SKM-1 treated with dmso at 0.1 percent for 144 hours (cell line): Measurements from ENCODE around the gene TMEM205.

ENCODE experiments used
- DNase-seq: peaks from one replicate; lab custom pipeline; 2025; ENCODE audit not compliant: unreplicated experiment; lab: John Stamatoyannopoulos, UW

Gene TMEM205

DNA sequence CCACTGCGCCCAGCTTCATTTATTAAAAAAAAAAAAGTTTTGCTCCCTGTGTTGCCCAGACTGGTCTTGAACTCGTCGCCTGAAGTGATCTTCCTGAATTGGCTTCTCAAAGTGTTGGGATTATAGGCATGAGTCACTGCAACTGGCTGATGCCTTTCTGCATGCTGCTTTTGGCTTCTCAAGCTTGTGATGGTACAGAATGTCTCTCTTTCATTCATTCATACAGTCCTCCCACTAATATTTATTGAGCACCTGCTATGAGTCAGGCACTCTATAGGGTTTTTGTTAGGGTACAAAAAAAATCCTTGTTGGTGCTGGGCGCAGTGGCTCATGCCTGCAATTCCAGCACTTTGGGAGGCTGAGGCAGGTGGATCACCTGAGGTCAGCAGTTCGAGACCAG, 41.1 kb downstream of the TMEM205 start:
- no peak for DNase-seq

DNA sequence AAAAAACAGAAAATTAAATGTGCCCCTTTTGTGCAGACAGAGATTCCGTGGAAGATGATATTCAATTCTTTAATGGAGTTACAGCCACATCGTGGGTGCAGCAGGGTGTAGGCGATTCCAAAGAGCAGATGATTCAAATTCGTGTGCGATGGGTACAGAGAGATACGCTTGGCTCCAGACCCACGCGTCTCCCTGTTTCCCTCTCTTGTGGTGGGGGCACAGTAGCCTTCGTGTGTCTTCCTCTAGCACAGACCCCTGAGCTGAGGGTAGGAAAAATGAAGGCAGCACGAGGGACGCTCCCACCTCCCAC, 45.3 kb downstream of the TMEM205 start:
- no peak for DNase-seq

DNA sequence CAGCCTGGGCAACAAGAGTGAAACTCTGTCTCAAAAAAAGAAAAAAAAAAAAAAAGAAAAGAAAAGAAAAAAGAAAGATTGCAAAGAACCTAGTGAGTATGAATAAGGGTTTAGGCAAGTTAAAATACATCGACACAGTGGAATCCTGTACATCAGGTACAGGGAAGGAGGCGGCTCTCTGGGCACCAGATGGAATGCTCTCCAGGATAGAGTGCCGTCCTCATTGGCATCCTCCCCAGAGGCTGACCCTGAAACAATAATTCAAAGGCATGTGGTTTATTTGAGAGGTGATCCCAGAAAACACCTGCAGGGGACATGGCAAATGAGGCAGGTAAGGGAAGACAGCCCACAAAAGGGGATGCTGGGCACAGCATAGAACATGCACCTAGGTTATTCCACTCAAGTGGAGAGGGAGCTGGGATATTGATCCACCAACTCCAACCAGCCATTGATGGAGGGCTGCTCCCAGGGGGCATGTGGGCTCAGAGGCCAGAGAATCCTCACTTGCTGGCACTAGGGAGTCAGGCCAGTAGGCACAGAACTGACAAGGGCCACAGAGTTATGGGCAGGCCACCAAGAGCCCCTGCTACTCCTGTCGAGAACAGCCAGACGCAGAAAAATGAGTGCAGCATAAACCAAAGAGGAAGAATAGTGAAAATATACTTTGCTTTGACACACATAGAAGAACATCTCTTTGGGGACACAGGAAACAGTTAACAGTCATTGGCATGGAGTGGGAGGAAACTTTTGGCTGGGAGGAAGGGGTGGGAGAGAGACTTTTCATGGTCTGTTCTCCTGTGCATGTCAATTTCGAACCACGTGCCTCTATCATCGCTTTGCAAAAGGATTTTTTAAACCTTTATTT, 45.9 kb downstream of the TMEM205 start:
- no peak for DNase-seq

DNA sequence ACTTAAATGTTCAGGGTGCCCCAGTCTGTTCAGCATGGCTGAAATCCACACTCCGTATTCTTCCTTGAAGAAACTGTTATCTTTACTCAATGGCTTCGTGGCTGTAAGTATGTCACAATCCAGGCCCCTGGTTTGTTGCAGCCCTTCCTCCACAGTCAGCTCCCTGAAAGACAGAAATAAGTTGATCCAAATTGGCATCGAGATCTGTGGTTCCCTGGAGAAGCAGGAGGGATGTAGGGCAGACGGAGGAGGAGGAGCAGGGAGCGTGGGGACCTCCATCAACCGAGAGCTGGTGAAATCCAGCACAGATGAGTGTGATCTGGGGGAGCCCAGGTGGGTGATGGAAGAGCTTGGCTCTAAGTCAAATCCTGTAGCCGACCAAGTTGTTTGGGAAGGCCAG, 49.8 kb downstream of the TMEM205 start:
- DNase-seq, result peak; percentile 23

DNA sequence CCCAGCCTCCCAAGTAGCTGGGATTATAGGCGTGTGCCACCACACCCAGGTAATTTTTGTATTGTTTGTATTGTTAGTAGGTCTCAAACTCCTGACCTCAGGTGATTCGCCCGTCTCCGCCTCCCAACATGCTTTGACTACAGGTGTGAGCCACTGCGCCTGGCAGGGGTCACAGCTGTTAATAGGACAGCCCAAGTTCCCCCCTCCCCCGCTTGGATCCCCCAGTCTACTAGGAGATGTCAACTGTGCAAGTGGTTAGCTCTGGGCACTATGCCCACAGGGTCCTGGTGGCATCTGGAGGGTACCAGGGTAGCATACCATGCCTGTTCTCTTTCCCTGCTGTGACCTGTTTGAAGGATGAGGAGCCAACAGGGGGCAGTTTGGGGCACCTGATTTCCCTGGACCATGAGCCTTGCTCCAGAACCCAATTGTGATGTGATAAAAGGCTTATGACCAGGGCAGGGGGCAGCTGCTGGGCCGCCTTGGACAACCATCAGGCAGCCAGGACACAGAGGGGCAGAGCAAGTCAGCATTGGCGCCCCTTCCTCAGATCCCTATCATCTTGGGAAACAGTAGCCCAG, 50.3 kb downstream of the TMEM205 start, which contains the start of gene TSPAN16:
Gene TSPAN16 (plus strand): TSS at position 496 of the 581 bp plus-strand sequence. CDS start 138 bp downstream, outside the sequence.
- no peak for DNase-seq

GRCh38 chr19:11295180-11295579, 50.9 kb downstream of the TMEM205 start:
- no peak for DNase-seq

- peak; percentile 86 for DNase-seq
These were observed 52.4 kb downstream of the TMEM205 start for GRCh38 chr19:11293433-11294389.
